CD4-positive, alpha-beta T cell (primary cell): Measurements from ENCODE around the gene CCNO. TPM values are rescaled to one million over a fixed set of nuclear protein-coding genes. Genes with fewer than 3 reads are reported as not detected.

Source experiments
- ATAC-seq: fragments of 200-7000 bp; cut with Tn5 transposase; one replicate; pipeline ENCODE4 v1.10.0; 2022; ENCODE audit warnings: mild to moderate bottlenecking; ENCODE audit not compliant: poor library complexity
- CTCF ChIA-PET: fragments of 350-600 bp; sonication (Branson Sonifier 250); formaldehyde crosslinking; loops from one replicate; lab custom pipeline; 2021; ENCODE audit warnings: antibody characterized with exemption, inconsistent platforms; lab: Charles Lee
- POLR2A ChIA-PET: fragments of 350-600 bp; sonication (Branson Sonifier 250); formaldehyde crosslinking; loops from one replicate; lab custom pipeline; 2021; ENCODE audit warnings: antibody characterized with exemption, inconsistent platforms; lab: Charles Lee
- DNase-seq, 14 experiments: peaks; one replicate each; pipeline ENCODE4 v3.0.0-alpha.2; 2013 to 2020; ENCODE audit warnings: mixed read lengths in 2 of 14
- H3K27ac ChIP-seq, 2 donors: one replicate each; pipeline versions ENCODE4 v1.5.1 to v1.7.0; 2013; ENCODE audit warnings: low read length in 2 of 2, low read depth in 1 of 2, mild to moderate bottlenecking in 1 of 2
- H3K27me3 ChIP-seq, 2 experiments: 1 replicate in 1 of 2; 2 replicates in 1 of 2; pipeline versions ENCODE4 v1.6.1 to v1.7.0; 2013; ENCODE audit warnings: low read length in 2 of 2, control low read depth in 1 of 2, mild to moderate bottlenecking in 1 of 2, moderate library complexity in 1 of 2; ENCODE audit not compliant: insufficient read depth in 2 of 2, control insufficient read depth in 1 of 2
- H3K36me3 ChIP-seq: one replicate; pipeline ENCODE4 v1.6.1; 2013; ENCODE audit warnings: low read length, control low read depth; ENCODE audit not compliant: insufficient read depth
- H3K4me1 ChIP-seq: one replicate; pipeline ENCODE4 v1.6.1; 2013; ENCODE audit warnings: low read length, control low read depth; ENCODE audit not compliant: insufficient read depth
- H3K4me3 ChIP-seq: one replicate; pipeline ENCODE4 v1.5.1; 2013; ENCODE audit warnings: mild to moderate bottlenecking, low read length, moderate library complexity
- H3K9me3 ChIP-seq, 2 experiments: 1 replicate in 1 of 2; 2 replicates in 1 of 2; pipeline versions ENCODE4 v1.6.1 to v1.7.0; 2013; ENCODE audit warnings: low read length in 2 of 2, mild to moderate bottlenecking in 2 of 2, control low read depth in 1 of 2, moderate library complexity in 1 of 2; ENCODE audit not compliant: control insufficient read depth in 1 of 2, insufficient read depth in 1 of 2
- H3K27ac Mint-ChIP-seq: one replicate; pipeline ENCODE4 v1.8.0; 2020; ENCODE audit warnings: mixed read lengths
- H3K27me3 Mint-ChIP-seq: one replicate; pipeline ENCODE4 v1.8.0; 2021; ENCODE audit warnings: mixed read lengths
- H3K36me3 Mint-ChIP-seq: one replicate; pipeline ENCODE4 v1.8.0; 2021; ENCODE audit warnings: low read depth, mixed read lengths
- H3K4me1 Mint-ChIP-seq: one replicate; pipeline ENCODE4 v1.8.0; 2021; ENCODE audit warnings: low read depth, mixed read lengths
- H3K4me3 Mint-ChIP-seq: one replicate; pipeline ENCODE4 v1.8.0; 2020; ENCODE audit warnings: mild to moderate bottlenecking, mixed read lengths
- H3K9me3 Mint-ChIP-seq: one replicate; pipeline ENCODE4 v1.8.0; 2020; ENCODE audit warnings: mixed read lengths
- intact Hi-C, 2 experiments: fragments of 100-400 bp; cut with DNase I in 1 of 2; cut with micrococcal nuclease in 1 of 2; formaldehyde crosslinking; loops; one replicate each; pipeline versions ENCODE4 v1.15.1 to v1.9.0; 2023 to 2025; cut with DNase I, micrococcal nuclease
- total RNA-seq, 174 experiments: library from RNA in 2 of 174; stranded (reverse) in 2 of 174; gene quantifications; one replicate each; pipeline ENCODE4 v1.2.3 and lab custom pipeline; 2021 to 2026
- TF ChIP-seq, protein P1 (sequence below): fragments of 200-600 bp; IDR thresholded peaks from one replicate; pipeline ENCODE4 v1.8.0; 2022; ENCODE audit warnings: antibody characterized with exemption, mild to moderate bottlenecking

CCNO gene
- total RNA-seq, 2 experiments from 2014 or later = not detected

DNA sequence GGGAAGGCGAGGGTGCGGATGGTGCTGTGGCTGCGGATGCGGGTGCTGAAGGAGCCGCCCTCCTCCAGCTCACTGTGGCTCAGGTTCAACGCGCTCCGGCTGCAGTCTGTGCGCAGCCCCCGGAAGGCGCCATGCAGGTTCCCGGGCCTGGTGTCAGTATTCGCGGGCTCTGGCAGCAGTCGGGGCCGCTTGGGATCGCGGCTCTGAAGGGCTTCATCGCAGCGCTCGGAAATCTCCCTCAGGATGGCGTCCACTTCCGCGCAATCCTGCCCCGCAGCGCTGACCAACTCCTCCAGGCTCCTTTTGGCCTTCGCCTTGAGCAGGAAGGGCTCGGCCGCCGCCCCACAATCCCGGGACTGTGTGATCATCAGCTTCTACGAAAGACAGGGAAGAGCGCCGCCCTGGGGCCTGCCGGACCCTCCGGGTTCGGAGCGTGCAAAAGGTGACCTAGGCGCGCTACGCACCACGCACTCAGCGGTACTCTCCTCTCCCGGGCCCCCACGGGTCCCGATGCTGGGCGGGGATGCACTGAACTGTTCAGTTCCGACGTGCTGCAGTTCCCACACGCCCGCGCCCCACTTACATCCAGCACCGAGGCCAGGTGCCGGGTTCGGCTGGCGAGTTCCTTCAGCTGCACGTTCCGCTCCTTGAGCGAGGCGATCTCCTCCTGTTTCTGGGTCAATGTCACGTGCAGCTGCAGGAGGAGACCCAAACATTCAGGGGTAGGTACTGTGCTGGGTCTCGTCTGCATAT, 12.8 kb downstream of the CCNO start:
- H3K36me3 Mint-ChIP-seq = no peaks in the 10 kb centered on the region
- peaks cover 60 to 79% of the 10 kb centered on the region in 2 experiments for H3K27me3 ChIP-seq
- TF ChIP-seq, protein P1, sequence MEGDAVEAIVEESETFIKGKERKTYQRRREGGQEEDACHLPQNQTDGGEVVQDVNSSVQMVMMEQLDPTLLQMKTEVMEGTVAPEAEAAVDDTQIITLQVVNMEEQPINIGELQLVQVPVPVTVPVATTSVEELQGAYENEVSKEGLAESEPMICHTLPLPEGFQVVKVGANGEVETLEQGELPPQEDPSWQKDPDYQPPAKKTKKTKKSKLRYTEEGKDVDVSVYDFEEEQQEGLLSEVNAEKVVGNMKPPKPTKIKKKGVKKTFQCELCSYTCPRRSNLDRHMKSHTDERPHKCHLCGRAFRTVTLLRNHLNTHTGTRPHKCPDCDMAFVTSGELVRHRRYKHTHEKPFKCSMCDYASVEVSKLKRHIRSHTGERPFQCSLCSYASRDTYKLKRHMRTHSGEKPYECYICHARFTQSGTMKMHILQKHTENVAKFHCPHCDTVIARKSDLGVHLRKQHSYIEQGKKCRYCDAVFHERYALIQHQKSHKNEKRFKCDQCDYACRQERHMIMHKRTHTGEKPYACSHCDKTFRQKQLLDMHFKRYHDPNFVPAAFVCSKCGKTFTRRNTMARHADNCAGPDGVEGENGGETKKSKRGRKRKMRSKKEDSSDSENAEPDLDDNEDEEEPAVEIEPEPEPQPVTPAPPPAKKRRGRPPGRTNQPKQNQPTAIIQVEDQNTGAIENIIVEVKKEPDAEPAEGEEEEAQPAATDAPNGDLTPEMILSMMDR = no peak
- H3K4me1 Mint-ChIP-seq = peaks cover 38% of the 10 kb centered on the region
- H3K27ac ChIP-seq = no peak overlapping the region
- peak overlapping the region; percentile 30 for H3K4me3 ChIP-seq
- H3K9me3 ChIP-seq = peaks cover 0 to 29% of the 10 kb centered on the region in 2 experiments
- H3K27me3 Mint-ChIP-seq = peaks cover 84% of the 10 kb centered on the region
- intact Hi-C loops = no loop called here
- POLR2A ChIA-PET = interaction anchor here (1.3 kb wide), 1 partner anchor 11 kb away, joined by 5 read pairs; no protein-coding TSS in a partner anchor
- peaks cover 33% of the 10 kb centered on the region for H3K4me1 ChIP-seq
- H3K9me3 Mint-ChIP-seq = no peaks in the 10 kb centered on the region
- peak overlapping the region; percentile 1 for H3K4me3 Mint-ChIP-seq
- CTCF ChIA-PET = interaction anchor here (0.6 kb wide), 1 partner anchor 21 kb away, joined by 3 read pairs; no protein-coding TSS in a partner anchor
- no peaks in the 10 kb centered on the region for H3K36me3 ChIP-seq
- ATAC-seq (peak; percentile 44), DNase-seq (peak in 2 of 14 experiments; percentile 16 to 22)
- no peak overlapping the region for H3K27ac Mint-ChIP-seq

DNA sequence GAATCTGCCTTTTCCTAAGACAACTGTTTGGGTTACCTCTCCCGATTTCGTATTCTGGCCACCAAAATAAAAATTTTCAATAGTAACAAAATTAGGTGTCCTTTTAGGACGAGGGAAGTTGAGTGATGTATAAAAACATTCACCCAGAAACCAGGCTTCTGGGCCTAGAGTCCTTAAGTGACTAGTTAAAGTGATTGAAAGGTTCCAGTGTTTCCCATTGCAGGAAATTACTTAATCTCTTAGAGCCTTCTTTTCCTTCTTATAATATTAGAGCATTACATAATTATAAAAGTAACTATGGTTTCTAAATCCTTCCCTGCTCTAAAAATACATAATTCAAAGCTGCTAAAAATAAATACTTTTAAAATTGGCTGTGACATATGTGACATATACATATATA, 13.6 kb downstream of the CCNO start:
- ChIA-PET CTCF (no interaction called here), POLR2A (interaction anchor here (1.3 kb wide), 1 partner anchor 12 kb away, joined by 5 read pairs; no protein-coding TSS in a partner anchor)
- TF ChIP-seq, protein P1 = no peak
- intact Hi-C loops = no loop called here
- Mint-ChIP-seq H3K36me3 (no peaks in the 10 kb centered on the region), H3K9me3 (no peaks in the 10 kb centered on the region), H3K4me1 (peaks cover 37% of the 10 kb centered on the region), H3K27me3 (peaks cover 76% of the 10 kb centered on the region), H3K4me3 (no peak overlapping the region), H3K27ac (no peak overlapping the region)
- ATAC-seq (no peak), DNase-seq (no peak)
- peaks cover 52 to 71% of the 10 kb centered on the region in 2 experiments for H3K27me3 ChIP-seq
- peaks cover 0 to 29% of the 10 kb centered on the region in 2 experiments for H3K9me3 ChIP-seq
- peaks cover 33% of the 10 kb centered on the region for H3K4me1 ChIP-seq
- H3K36me3 ChIP-seq = no peaks in the 10 kb centered on the region
- H3K4me3 ChIP-seq = no peak overlapping the region
- H3K27ac ChIP-seq = no peak overlapping the region

GRCh38 chr5:55218967-55219366, 14.4 kb downstream of the CCNO start:
- H3K4me1 ChIP-seq = peaks cover 33% of the 10 kb centered on the region
- no peaks in the 10 kb centered on the region for H3K36me3 ChIP-seq
- H3K27ac ChIP-seq = no peak overlapping the region
- H3K4me3 Mint-ChIP-seq = no peak overlapping the region
- DNase-seq (no peak), ATAC-seq (no peak)
- H3K36me3 Mint-ChIP-seq = no peaks in the 10 kb centered on the region
- TF ChIP-seq, protein P1 = no peak
- no peak overlapping the region for H3K27ac Mint-ChIP-seq
- peaks cover 68% of the 10 kb centered on the region for H3K27me3 Mint-ChIP-seq
- peaks cover 32% of the 10 kb centered on the region for H3K4me1 Mint-ChIP-seq
- H3K9me3 Mint-ChIP-seq = no peaks in the 10 kb centered on the region
- ChIA-PET POLR2A (interaction anchor here (0.6 kb wide), 2 partner anchors 15 to 22 kb away, joined by 3 read pairs; no protein-coding TSS in a partner anchor), CTCF (no interaction called here)
- intact Hi-C loops = no loop called here
- H3K4me3 ChIP-seq = no peak overlapping the region
- peaks cover 44 to 63% of the 10 kb centered on the region in 2 experiments for H3K27me3 ChIP-seq
- peaks cover 0 to 29% of the 10 kb centered on the region in 2 experiments for H3K9me3 ChIP-seq
